ENCODE measurements around the gene MCTP2.

MCTP2 gene

DNA sequence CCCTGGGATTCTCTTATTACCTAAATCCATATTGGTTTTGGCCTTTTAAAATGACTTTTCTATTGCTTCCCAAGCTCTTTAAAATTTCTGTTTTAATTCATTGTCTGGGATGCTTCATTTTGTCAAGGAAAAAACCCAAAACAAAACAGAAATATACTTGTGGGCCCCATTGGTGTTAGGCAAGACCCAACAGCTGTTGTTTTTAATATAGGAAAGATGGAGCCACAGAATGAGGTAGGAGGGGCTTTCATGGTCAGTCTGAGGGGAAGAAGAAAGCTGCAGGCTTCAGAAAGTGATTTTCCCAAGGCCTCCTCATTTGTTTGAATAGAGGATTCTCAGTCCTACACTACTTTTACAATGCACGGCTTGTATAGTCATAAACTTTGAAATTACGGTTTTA, 180.5 kb downstream of the MCTP2 start:
- no peak for DNase-seq

DNA sequence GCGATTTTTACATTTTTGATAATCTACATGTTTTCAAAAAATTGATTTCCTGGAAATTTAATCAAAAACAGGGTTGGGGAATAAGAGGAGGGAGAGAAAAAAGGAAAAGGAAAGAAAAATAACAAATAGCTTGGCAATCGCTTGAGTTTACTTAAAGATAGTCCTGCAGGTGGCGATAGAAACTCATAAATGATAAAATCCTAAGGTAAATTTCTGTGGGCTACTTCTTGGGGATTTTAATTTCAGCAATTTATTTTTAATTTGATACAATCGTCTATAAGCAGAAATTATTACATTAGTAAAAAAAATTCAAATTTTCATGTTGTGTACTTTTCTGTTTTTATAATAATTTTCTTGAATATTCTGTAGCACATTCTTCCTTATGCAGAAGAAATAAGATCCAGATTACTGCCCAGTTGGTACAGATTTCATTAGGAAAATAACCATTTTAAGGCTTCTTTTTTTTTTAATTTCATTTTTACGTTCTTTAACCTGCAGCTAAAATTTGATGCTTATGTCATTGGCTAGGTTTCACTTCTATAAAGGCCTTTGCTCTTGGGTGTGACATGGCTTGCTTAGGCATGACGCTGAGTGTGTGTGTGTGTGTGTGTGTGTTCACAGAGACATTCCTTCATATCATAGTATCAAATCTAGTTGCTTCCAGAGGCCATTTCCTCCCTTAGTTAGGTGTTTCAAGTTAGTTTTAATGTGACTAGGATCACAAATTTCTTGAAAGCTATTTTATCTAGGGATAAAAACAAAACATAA, 181.8 kb downstream of the MCTP2 start:
- no peak for DNase-seq

DNA sequence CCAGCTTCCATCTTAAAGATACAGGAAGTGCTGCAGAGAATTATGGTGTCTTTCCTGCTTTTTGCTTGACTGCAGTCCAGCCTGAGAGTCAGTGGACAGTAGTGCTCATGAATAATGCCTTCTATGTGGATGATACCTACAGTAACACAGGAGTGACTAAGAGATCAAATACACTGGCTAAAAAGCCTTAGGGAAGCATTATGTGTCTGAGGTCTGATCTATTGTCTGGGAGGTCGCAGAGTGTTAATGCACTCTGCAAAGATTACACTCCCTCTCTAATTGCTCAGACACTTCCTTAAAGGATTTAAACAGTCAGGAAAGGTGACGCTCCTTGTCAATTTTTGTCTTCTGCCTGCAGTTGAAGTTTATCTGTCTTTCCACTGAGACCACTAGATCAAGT, 183.6 kb downstream of the MCTP2 start:
- DNase-seq = no peak

DNA sequence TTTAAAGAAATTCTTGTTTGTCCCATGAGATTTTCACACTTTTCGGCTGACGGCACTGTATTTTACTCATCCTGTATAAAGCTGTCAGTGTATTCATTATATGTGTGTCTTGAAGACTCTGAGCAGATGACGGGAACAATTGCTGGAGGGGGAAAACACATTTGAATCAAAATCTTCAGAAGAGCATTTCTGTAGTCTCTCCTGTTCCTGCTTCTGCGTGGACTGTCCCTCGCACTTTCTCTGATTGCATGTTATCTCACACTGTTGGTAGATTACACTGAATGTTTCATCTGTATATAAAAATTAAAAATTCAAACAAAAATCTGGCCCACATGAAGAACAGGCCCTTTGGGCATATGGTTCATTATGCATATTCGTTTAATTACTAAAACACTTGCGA, 184.9 kb downstream of the MCTP2 start:
- no peak for DNase-seq

GRCh38 chr15:94416820-94417219, 185.5 kb downstream of the MCTP2 start:
- DNase-seq = no peak

DNA sequence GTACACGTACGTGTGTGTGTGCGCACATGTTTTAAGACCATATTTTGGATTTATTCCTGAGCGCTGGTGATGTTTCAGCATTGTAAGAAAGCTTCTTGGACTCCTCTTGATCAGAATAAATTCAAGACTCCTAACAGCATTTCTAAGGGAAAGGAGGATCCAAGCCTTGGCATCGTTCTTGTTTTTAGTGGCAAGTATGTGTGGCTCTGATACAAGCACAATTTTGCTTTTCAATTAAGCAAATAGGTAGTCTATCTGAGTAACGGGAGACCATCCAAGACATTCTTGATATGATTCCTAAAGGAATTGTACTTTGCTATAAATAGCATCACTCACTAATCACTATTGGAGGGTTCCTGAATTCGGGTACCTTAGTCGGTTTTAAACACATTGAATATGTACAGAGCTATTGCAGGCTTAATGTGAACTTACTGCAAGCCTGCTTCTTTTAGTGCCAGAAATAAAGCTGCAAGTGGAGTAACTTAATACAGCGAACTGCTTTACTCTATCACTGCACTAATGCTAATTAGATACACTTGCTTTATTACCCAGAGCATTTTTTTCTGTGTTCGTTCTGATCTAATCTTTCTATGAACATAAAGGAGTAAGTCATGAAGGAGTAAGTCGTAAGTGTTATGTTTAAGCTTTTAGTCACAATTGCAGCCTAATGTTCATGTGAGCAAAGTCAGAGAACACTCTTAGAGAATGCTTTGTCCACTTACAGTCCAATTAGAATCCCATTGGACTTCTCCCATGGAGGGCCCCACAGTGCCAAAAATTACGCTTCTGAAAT, 186.3 kb downstream of the MCTP2 start:
- no peak for DNase-seq

DNA sequence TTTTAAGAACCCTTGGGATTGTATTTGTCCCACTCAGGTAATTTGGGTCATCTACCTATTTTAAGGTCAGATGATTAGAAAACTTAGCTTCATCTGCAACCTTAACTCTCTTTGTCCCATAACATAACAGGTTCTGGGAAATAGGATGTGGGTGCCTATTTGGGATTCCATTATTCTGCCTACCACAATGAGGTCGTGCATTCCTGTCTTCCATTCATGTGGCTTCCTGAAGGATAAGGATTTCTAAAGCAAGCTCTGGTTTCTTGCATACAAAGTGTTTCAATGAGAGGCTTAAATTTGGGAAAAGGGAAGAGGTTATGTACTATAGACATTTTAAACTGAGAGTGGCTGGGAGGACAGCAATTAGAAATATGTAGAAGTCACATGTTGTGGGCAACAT, 190.3 kb downstream of the MCTP2 start:
- no peak for DNase-seq

DNA sequence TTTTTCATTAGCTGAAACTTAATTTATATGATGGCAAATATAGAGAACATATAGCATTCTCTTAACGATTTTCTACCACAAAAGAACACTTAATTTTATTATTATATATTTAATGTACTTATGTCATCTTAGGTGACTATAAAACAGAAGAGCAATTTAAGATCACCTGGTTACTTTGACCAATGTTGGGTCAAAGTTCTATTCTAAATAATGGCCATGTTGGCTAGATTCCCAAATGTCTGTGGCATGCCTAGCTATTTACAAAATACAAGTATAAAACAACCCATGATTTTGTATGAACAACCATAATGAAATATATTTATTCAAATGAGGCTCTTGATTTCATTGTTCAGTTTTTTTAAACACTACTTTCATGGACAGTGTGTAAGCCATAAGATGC, 200.9 kb downstream of the MCTP2 start:
- no peak for DNase-seq

DNA sequence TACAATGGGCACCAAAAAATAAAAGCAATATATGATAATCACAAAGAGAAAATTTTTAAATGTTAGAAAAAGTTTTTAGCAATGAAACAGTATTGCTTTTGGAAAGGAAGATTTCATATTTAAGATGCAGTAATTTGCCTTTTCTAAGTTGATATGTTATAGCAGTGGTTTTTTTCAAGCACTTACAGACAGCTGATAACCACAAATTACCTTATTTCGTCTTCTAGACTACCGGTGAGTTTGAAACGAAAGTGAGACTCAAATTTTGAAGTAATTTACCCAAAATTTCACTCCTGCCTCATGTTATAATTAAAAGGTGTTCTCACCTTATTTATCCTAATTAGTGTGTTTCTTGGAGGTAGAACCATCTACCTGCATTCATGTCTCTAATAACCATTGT, 207.8 kb downstream of the MCTP2 start:
- no peak for DNase-seq

GRCh38 chr15:94441760-94442159, 210.4 kb downstream of the MCTP2 start:
- no peak for DNase-seq

- DNase-seq = no peak
Observed at GRCh38 chr15:94442480-94442879, 211.1 kb downstream of the MCTP2 start.

DNA sequence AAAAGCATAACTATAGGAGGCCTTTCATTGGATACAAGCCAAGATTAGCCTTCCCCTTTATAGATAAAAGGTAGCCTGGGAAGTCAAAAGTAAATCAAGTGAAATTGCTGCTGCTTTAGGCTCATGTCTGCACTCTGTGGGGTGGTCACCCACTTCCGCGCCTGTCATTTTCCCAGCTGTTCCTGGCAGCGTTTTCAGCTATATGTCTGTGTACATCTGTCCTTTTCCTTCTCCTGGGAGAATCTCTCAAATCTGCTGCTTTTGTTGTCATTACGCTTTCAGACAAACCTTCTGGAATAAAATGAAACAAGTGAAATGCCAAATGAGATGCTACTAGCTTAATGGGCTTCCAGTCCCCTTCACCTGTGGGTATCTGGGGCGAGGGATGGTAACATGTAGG, 211.8 kb downstream of the MCTP2 start:
- DNase-seq = no peak

- no peak for DNase-seq
Observed at GRCh38 chr15:94445566-94446160, 214.3 kb downstream of the MCTP2 start.

DNA sequence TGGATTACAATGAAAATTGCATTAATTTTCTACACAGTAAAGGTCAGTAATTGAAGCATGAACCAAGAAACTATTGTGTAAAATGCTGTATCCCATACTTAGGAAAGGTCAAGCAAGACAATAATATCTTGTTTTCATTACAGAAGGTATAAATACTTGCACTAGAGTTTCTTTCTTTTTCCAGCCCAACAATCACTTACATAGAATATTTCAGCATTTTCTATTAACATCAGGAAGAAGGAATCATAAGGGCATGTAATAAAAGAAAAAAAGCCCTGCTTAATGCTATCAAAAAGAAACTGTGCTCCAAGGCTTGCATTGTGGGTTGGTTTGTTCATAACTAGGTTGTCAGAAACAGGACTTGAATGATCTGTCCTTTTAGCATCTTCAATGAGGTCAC, 215.1 kb downstream of the MCTP2 start:
- no peak for DNase-seq

- no peak for DNase-seq
Observed at GRCh38 chr15:94451466-94451865, 220.1 kb downstream of the MCTP2 start.

DNA sequence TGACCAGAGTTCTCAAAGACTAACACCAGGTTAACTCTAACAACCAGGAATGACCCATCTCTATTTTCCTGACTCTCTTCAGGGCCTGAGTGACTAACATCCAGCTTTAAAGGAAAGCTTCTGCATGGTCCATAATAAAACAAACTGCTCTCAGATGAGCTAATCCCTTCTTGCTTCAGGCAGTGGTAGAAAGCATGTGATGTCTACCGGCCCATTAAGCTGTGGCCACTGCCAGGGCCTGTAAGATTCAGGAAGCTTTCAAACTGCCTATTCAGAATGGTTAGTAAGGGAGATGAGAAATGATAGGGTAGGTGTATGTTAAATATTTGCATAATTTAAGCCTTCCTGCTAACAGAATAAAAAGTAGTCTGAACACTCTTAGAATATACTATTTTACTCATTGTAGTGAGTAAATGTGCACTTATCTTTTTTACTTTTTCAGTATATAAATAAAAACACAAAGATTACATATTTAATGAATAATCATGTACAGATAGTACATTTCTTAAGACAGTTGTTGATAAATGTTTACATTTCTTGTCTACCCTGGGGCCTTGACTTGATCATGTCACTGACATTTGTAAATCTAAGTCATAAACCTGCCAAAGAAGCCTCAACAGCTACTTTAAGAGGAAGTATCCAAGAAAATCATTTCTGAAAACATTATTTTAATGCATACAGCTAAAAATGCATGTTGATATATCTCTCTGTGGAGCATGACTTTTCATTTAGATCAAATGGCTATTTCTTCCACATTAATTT, 222.0 kb downstream of the MCTP2 start:
- DNase-seq = no peak

- DNase-seq = no peak
Observed at GRCh38 chr15:94455297-94455696, 223.9 kb downstream of the MCTP2 start.

- no peak for DNase-seq
Observed at GRCh38 chr15:94456226-94456625, 224.9 kb downstream of the MCTP2 start.

DNA sequence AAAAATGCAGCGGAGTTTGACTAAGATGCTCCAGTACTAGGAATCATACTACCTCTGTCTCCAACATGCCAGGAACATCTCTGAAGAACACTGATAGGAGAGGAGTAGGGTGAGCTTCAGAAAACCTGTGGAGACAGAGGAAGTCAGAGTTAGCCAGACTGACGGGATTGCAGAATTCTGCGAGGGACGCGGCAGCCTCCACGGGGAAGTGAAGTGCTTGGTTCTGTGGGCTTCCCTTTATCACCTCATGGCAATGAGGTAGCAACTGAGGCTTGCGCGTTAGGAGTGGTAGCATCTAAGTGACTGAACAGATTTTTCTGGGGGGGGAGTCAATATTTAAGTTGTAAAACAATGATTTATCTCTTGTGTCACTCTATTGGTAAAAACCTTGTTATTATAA, 226.3 kb downstream of the MCTP2 start:
- DNase-seq = no peak

DNA sequence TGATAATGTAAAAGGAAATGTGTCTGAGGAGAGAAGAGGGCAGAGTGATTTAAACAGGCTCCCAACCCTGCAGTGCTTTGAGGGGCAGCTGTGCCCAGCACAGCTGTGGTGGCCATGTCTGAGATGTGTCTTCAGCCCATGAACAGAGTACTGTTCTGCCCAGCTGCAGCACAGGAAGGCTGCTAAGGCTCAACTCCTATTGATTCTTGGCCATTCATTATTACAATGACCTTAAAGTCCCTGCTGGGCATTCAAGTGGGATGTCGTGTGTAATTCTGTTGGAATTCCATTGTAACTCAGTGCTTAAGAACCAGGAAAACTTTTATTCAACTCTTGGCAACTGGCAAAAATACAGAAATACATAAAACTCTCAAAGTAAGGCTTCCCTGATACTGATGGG, 229.3 kb downstream of the MCTP2 start:
- DNase-seq = no peak

GRCh38 chr15:94467034-94467433, 235.7 kb downstream of the MCTP2 start:
- DNase-seq = no peak

GRCh38 chr15:94470492-94470891, 239.1 kb downstream of the MCTP2 start:
- DNase-seq = no peak

- DNase-seq = no peak
Observed at GRCh38 chr15:94476686-94477085, 245.3 kb downstream of the MCTP2 start.

Measured in midbrain (tissue), 1 donor.